ENCODE results near the gene MATK.

DNA sequence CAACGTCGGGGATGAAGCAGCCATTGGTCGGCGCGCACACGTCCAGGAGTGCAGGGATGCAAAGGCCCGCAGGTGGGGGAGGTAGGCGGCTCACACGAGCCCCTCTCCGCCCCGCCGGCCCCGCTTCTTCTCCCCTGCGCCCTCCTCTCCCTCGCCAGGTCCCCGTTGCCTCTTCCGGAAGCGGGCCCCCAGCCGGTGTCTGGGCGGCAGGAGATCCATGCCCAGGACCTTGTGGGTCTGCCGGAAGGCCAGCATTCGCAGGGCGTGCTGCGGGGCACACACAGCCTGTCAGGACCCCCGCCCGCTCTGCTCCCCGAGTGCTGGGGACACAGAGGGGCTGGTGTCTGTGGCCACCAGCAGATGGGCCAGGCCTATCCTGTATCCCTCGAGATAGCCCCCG, 19.7 kb upstream of the MATK start:
- TF ChIP-seq, protein P1, sequence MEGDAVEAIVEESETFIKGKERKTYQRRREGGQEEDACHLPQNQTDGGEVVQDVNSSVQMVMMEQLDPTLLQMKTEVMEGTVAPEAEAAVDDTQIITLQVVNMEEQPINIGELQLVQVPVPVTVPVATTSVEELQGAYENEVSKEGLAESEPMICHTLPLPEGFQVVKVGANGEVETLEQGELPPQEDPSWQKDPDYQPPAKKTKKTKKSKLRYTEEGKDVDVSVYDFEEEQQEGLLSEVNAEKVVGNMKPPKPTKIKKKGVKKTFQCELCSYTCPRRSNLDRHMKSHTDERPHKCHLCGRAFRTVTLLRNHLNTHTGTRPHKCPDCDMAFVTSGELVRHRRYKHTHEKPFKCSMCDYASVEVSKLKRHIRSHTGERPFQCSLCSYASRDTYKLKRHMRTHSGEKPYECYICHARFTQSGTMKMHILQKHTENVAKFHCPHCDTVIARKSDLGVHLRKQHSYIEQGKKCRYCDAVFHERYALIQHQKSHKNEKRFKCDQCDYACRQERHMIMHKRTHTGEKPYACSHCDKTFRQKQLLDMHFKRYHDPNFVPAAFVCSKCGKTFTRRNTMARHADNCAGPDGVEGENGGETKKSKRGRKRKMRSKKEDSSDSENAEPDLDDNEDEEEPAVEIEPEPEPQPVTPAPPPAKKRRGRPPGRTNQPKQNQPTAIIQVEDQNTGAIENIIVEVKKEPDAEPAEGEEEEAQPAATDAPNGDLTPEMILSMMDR (IDR thresholded peaks at IDR 0.05 in 4 of 5, conservative IDR thresholded peaks at IDR 0.05 in 1 of 5): no peak
- TF ChIP-seq POLR2A (IDR thresholded peaks at IDR 0.05): no peak
